Esophagus muscularis mucosa (tissue), 4 donors: Measurements from ENCODE around the gene HAND2.

ENCODE experiments used
- EP300 ChIP-seq: sonication (generic); formaldehyde crosslinking; IDR thresholded peaks from one replicate; pipeline ENCODE4 v1.6.1; 2017; ENCODE audit warnings: antibody characterized with exemption
- POLR2A ChIP-seq: fragments of 450-650 bp; IDR thresholded peaks from one replicate; pipeline ENCODE4 v1.6.1; 2017; ENCODE audit warnings: antibody characterized with exemption, moderate library complexity, mild to moderate bottlenecking, low read depth
- TF ChIP-seq, protein P1 (sequence below), 3 experiments: fragments of 200-600 bp in 2 of 3; fragments of 450-650 bp in 1 of 3; sonication (generic) in 2 of 3; IDR thresholded peaks; one replicate each; pipeline ENCODE4 v1.5.1; 2017 to 2019; ENCODE audit warnings: antibody characterized with exemption in 3 of 3, mild to moderate bottlenecking in 2 of 3, moderate library complexity in 1 of 3

DNA sequence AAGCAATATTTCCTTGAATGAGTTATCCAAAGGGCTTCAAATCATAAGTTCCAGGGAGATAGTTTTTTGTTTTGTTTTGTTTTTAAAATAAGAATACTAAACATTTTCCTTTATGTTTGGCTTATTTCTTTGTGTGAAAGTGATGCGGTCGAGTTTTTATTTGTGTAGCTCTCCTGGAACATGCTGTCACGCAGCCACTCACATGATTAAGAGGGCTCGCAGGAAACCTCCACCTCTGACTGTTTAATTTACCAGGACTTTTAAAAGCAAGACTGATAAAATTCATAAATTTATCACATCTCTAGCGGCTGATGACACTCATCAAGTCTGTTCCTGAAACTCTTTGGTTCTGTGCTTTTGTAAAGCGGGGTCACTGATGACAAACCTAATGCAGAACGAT, 48.9 kb upstream of the HAND2 start:
- TF ChIP-seq, protein P1, sequence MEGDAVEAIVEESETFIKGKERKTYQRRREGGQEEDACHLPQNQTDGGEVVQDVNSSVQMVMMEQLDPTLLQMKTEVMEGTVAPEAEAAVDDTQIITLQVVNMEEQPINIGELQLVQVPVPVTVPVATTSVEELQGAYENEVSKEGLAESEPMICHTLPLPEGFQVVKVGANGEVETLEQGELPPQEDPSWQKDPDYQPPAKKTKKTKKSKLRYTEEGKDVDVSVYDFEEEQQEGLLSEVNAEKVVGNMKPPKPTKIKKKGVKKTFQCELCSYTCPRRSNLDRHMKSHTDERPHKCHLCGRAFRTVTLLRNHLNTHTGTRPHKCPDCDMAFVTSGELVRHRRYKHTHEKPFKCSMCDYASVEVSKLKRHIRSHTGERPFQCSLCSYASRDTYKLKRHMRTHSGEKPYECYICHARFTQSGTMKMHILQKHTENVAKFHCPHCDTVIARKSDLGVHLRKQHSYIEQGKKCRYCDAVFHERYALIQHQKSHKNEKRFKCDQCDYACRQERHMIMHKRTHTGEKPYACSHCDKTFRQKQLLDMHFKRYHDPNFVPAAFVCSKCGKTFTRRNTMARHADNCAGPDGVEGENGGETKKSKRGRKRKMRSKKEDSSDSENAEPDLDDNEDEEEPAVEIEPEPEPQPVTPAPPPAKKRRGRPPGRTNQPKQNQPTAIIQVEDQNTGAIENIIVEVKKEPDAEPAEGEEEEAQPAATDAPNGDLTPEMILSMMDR (IDR thresholded peaks at IDR 0.05), result no peak
- TF ChIP-seq POLR2A (no peak), EP300 (no peak)
